Activated naive CD8-positive, alpha-beta T cell (primary cell): ENCODE measurements around the gene TERB1.
"Not testable (repeated sequence)": the region's sequence is repeated elsewhere in the genome, so short reads cannot be mapped to it uniquely, and the experiment has no call there.

Experiments used
- H3K27ac Mint-ChIP-seq: one replicate; pipeline ENCODE4 v1.8.0; 2021; ENCODE audit warnings: mixed read lengths
- H3K27me3 Mint-ChIP-seq: one replicate; pipeline ENCODE4 v1.8.0; 2021; ENCODE audit warnings: mixed read lengths
- H3K36me3 Mint-ChIP-seq: one replicate; pipeline ENCODE4 v1.8.0; 2021; ENCODE audit warnings: mixed read lengths
- H3K4me1 Mint-ChIP-seq: one replicate; pipeline ENCODE4 v1.8.0; 2021; ENCODE audit warnings: low read depth, mixed read lengths
- H3K4me3 Mint-ChIP-seq: one replicate; pipeline ENCODE4 v1.8.0; 2021; ENCODE audit warnings: mild to moderate bottlenecking, mixed read lengths
- H3K9me3 Mint-ChIP-seq: one replicate; pipeline ENCODE4 v1.8.0; 2021; ENCODE audit warnings: low read depth, mixed read lengths

Gene TERB1

DNA sequence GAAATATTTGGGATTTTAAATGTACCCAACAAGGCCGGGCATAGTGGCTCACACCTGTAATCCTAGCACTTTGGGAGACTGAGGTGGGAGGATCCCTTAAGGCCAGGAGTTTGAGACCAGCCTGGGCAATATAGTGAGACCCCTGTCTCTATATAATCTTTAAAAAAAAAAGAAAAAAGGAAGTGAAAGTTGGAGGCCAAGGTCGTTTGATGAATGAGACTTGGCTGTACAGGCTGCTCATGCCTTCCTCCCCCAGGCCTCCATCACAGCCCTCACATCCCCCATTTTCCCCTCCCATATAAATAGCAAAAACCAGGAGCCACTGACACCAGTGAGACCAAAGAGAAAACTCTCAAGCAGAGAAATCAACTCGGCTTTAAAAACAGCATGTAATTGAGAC, 39.5 kb upstream of the TERB1 start:
- Mint-ChIP-seq H3K36me3 (peaks cover 2% of the 10 kb centered on the region), H3K9me3 (no peaks in the 10 kb centered on the region), H3K27ac (no peak overlapping the region), H3K27me3 (peaks cover 24% of the 10 kb centered on the region), H3K4me1 (peaks cover 4% of the 10 kb centered on the region), H3K4me3 (no peak overlapping the region)

DNA sequence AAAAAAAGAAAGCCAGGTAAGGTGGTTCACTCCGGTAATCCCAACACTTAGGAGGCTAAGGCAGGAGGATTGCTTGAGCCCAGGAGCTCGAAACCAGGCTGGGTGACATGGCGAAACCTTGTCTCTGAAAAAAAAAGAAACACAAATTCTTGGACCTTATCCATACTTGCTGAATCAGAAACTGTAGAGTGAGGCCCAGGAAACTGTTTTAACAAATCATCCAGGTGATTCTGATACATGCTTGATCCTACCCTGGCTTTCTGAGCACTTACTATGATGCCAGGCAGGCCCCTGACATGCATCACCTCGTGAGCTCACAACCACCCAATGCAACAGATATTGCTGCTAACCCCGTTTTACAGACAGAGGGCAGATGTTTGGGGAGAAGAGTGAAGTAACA, 33.4 kb upstream of the TERB1 start:
- H3K4me3 Mint-ChIP-seq: no peak overlapping the region
- H3K4me1 Mint-ChIP-seq: peaks cover 2% of the 10 kb centered on the region
- no peak overlapping the region for H3K27ac Mint-ChIP-seq
- no peaks in the 10 kb centered on the region for H3K9me3 Mint-ChIP-seq
- peaks cover 2% of the 10 kb centered on the region for H3K36me3 Mint-ChIP-seq
- peaks cover 3% of the 10 kb centered on the region for H3K27me3 Mint-ChIP-seq

DNA sequence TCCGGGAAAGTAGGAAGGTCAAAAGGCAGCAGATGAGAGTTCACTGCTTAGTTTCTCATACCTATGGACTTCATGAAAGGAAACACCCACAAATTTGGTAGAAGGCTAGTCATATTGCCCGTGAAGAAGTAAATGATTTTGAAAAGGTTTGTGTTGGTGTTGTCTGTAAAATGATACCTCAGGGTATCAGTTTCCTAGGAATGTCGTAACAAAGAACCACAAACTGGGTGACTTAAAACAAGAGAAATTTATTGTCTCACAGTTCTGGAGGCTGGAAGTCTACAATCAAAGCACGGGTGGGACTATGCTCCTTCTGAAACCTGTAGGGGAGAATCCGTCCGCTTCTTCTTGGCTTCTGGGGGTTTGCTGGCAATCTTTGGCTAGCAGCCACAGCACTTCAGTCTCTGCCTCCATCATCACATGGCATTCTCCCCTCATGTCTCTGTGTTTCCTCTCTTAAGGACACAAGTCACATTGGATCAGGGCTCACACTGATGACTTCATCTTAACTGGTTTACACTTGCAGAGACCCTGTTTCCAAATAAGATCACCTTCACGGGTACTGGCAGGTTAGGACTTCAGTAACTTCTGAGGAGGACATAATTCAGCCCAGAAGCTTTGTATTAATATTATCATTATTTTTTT, 31.4 kb upstream of the TERB1 start:
- Mint-ChIP-seq H3K9me3 (no peaks in the 10 kb centered on the region), H3K27me3 (no peaks in the 10 kb centered on the region), H3K4me3 (no peak overlapping the region), H3K27ac (no peak overlapping the region), H3K4me1 (peaks cover 19% of the 10 kb centered on the region), H3K36me3 (peaks cover 2% of the 10 kb centered on the region)

DNA sequence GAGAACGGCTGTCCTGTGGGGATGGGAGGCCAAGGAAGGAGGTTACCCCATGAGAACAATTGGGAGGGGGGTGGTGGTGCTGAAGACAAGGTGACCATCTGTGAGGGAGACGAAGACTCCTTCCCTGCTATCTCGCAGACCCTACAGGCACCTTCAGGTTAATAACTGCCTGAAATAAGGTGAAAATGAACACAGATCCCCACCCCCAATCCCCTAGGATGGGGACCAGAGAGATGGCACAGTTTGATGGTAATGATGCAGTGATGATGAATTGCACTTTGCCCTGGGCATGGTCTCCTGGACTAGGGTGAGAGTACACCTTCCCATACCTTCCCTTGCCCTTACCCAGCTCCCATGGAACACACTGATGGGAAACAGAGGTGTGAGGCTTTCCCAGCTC, 30.8 kb upstream of the TERB1 start:
- no peak overlapping the region for H3K4me3 Mint-ChIP-seq
- peaks cover 23% of the 10 kb centered on the region for H3K4me1 Mint-ChIP-seq

DNA sequence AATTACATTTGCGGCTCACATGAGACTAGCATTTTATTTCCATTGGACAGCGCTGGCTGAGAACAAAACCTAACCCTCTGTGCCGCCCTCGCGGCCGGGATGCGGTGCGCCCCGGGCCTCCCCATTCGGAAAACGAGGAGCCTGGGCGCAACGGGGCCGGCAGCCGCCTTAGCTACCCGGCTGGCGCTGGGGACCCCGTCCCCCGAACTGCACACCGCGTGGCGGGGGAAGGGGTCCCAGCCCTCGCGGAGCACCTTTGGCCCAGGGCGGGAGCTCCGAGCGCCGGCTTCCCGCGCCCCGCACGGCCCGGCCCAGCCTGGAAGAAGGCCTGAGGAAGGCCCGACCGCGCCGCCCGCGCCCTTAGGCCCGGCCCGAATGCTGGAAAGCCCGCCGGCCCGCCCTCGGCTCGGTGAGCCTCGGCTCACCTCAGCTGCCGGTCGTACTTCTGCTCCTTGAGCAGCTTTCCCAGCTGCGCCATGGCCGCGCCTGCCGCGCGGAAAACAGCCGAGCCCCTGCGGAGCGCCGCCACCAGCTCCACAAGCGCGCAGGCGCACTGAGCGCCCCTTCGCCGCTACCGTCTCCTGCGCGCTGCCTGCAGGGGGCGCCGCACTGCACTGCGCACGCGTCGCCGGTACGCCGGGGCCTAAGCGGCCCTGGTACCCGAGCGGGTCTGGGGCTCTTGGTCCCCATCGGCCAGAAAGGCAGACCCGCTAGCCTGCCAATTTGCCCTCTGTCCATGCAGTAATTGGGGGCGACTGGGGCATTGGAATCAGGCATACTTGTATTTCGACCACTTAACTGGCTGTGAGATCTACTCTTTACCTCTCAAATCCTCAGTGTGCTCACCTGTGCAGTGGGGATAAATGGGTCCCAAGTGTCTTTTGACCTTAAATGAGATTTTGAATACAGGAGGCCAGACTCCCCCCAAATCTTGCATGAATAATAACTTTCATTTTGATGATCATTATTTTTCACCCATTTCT, 29.3 kb upstream of the TERB1 start, which contains the start of gene NAE1:
TSS of gene NAE1 (minus strand) at position 555 of the 983 bp plus-strand sequence. CDS start at position 478, 77 bp downstream.
- no peaks in the 10 kb centered on the region for H3K9me3 Mint-ChIP-seq
- H3K36me3 Mint-ChIP-seq: peaks cover 7% of the 10 kb centered on the region
- peaks cover 31% of the 10 kb centered on the region for H3K4me1 Mint-ChIP-seq
- H3K4me3 Mint-ChIP-seq: peak within 1 kb of the TSS; percentile 85
- peak within 1 kb of the TSS; percentile 81 for H3K27ac Mint-ChIP-seq
- H3K27me3 Mint-ChIP-seq: no peaks in the 10 kb centered on the region

More for the DNA sequence above, 30.8 kb upstream of the TERB1 start:
- Mint-ChIP-seq H3K9me3 (no peaks in the 10 kb centered on the region), H3K27ac (no peak overlapping the region), H3K27me3 (no peaks in the 10 kb centered on the region), H3K36me3 (no peaks in the 10 kb centered on the region)

DNA sequence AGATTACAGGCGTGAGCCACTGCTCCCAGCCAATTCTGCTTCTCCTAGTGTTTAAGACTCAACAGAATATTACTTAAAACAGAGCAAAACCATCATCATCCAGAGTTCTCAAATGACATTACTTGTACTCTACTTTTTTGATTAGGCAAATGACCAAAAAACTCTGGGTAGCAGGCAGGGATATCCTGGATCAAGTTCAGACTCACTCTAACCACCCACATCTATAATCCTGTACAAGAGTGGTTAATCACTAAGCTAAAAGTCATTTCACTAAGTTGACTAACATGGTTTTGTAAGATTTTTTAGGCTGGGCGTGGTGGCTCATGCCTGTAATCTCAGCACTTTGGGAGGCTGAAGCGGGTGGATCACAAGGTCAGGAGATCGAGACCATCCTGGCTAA, 22.6 kb upstream of the TERB1 start:
- H3K4me3 Mint-ChIP-seq: no peak overlapping the region

DNA sequence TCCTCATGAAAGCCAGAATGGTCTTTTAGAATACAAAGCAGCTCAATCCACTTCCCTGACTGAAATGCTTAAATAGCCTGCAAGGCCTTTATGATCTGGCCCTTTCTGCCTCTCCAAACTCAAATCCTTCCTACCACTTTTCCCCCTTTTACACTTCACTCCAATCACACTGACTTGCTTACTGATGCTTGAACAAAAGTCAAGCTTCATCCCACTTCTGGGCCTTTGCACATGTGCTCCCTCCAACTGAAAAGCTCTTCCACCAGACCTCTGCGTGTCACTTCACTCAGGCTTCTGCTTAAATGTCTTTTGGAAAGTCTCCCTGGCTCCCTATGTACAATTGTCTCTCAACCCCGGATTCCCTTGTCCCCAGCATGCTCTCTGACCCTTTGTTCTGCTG, 13.3 kb upstream of the TERB1 start:
- Mint-ChIP-seq H3K4me1 (no peaks in the 10 kb centered on the region), H3K9me3 (no peaks in the 10 kb centered on the region), H3K4me3 (no peak overlapping the region), H3K27ac (peak overlapping the region; percentile 13), H3K27me3 (no peaks in the 10 kb centered on the region), H3K36me3 (peaks cover 2% of the 10 kb centered on the region)

More for the DNA sequence above, 22.6 kb upstream of the TERB1 start:
- Mint-ChIP-seq H3K36me3 (peaks cover 12% of the 10 kb centered on the region), H3K9me3 (no peaks in the 10 kb centered on the region), H3K27me3 (no peaks in the 10 kb centered on the region), H3K27ac (no peak overlapping the region), H3K4me1 (peaks cover 30% of the 10 kb centered on the region)

DNA sequence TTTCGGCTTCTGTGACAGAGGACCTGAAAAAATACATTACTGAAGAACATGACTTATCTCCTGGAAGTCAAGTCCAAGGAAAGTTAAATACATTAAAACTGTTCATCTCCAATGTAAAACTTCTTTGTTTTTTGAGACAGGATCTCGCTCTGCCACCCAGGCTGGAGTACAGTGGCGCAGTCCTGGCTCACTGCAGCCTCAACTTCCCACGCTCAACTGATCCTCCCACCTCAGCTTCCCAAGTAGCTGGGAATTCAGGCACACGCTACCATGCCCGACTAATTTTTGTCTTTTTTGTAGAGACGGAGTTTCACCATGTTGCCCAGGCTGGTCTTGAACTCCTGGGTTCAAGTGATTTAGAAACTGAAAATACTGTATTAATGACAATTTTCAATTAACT, 9.7 kb upstream of the TERB1 start:
- Mint-ChIP-seq H3K36me3 (no peaks in the 10 kb centered on the region), H3K4me1 (no peaks in the 10 kb centered on the region), H3K27ac (no peak overlapping the region), H3K9me3 (no peaks in the 10 kb centered on the region), H3K27me3 (no peaks in the 10 kb centered on the region), H3K4me3 (no peak overlapping the region)

DNA sequence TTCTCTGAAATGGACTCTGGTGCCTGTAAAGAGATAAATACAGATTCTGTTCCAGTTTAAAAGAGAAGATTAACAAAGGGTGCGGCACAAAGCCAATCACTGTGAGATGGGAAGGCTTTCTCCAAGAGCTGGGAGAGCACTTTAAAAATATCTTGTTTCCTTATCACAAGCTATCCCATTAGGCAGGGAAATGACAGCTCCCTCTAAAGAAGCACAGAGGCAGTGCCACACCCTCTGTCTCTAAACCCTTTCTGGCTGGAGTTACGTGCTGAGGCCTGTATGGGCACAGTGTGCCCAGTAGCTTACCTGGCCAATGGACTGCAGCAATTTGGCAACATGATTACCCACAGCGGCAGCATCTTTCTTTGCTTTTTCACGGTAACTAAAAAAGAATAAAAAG, 9.0 kb upstream of the TERB1 start:
- Mint-ChIP-seq H3K9me3 (no peaks in the 10 kb centered on the region), H3K4me3 (no peak overlapping the region), H3K4me1 (no peaks in the 10 kb centered on the region), H3K36me3 (no peaks in the 10 kb centered on the region), H3K27me3 (no peaks in the 10 kb centered on the region), H3K27ac (no peak overlapping the region)

DNA sequence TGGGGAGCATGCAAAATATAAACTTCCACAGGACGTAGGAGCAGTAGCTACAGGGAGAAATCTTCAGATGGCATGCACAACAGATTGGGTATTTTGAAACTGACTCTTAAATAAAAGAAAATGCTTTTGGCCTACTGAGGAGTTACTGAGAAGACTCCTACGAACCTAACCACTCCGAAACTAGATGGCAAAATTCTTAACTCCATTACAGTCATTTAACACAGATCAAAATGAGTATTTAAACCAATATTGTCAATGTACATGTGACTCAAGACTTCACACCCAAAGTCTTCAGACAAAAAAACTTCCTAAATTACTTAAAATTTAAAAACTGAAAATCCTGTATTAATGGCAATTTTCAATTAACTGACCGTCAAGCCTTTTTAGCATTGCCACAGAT, 8.4 kb upstream of the TERB1 start:
- Mint-ChIP-seq H3K4me1 (no peaks in the 10 kb centered on the region), H3K27me3 (no peaks in the 10 kb centered on the region), H3K9me3 (no peaks in the 10 kb centered on the region), H3K27ac (no peak overlapping the region), H3K4me3 (no peak overlapping the region), H3K36me3 (peaks cover 5% of the 10 kb centered on the region)

DNA sequence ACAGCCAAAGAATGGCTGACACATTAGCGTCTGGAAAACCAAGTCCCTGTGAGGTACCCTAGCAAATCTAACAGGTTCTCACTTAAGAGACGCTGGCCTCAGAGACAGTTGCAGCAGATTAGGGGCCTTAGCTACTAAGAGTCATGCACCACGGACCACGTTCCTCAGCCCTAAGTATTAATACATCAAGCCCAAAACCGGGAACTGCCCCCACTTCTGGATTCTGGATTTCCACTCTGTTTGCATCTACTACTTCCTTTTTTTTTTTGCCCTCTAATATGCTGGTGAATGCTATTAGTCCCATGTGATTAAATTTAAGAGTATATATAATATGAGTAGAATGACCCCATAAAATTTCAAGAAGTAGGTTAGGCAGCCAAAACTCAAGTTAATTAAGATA, 775 bp upstream of the TERB1 start:
- no peaks in the 10 kb centered on the region for H3K4me1 Mint-ChIP-seq
- no peak overlapping the region for H3K4me3 Mint-ChIP-seq
- peaks cover 9% of the 10 kb centered on the region for H3K36me3 Mint-ChIP-seq
- H3K27ac Mint-ChIP-seq: no peak overlapping the region
- no peaks in the 10 kb centered on the region for H3K9me3 Mint-ChIP-seq
- no peaks in the 10 kb centered on the region for H3K27me3 Mint-ChIP-seq

DNA sequence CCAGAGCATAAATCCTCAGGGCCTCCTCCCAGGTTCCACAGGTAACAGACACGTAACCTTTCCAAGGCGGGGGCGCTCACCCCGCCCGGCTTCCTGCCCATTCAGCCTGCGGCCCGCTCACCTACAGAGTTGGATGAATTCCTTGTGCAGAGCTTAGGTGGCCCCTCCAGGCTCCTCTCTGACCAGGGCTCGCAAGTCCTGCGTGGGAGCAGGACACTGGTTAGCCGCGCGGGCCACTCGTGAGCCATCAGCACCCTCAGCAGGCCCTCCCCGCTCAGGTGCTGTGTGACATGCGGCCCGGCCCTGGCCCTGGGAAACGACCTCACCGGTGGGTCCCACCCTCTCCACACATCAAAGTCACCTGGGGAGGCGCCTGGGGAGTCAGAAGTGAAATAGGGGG, 528 bp downstream of the TERB1 start:
- no peaks in the 10 kb centered on the region for H3K27me3 Mint-ChIP-seq
- H3K4me3 Mint-ChIP-seq: no peak overlapping the region
- no peak overlapping the region for H3K27ac Mint-ChIP-seq
- H3K36me3 Mint-ChIP-seq: peaks cover 9% of the 10 kb centered on the region
- no peaks in the 10 kb centered on the region for H3K9me3 Mint-ChIP-seq
- no peaks in the 10 kb centered on the region for H3K4me1 Mint-ChIP-seq

DNA sequence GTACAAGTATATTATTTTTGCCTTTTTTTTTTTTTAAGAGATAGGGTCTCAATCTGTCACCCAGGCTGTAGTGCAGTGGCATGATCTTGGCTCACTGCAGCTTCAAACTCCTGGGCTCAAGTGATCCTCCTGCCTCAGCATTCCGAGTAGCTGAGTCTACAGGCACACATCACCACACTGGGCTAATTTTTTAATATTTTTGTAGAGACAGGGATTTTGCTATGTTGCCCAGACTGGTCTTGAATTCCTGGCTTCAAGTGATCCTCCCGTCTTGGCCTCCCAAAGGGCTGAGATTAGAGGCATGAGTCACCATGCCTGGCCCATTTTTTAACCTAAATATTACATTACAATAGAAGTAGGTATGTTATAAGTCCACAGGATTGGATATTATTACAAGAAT, 3.2 kb downstream of the TERB1 start:
- Mint-ChIP-seq H3K4me3 (no peak overlapping the region), H3K36me3 (no peaks in the 10 kb centered on the region), H3K27me3 (no peaks in the 10 kb centered on the region), H3K9me3 (no peaks in the 10 kb centered on the region), H3K4me1 (no peaks in the 10 kb centered on the region), H3K27ac (no peak overlapping the region)

DNA sequence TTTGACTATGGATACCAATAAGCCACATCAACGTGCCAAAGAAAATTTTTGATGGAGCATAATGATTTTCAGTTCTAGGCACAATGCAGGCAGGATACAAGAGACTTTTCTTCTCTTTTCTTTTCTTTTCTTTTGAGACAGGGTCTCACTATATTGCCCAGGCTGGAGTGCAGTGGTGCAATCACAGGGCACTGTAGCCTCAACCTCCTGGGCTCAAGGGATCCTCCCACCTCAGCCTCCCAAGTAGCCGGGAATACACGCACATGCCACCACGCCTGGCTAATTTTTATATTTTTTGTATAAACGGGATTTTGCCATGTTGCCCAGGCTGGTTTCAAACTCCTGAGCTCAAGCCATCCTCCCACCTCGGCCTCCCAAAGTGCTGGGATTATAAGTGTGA, 7.4 kb downstream of the TERB1 start:
- not testable (repeated sequence) for H3K4me3 Mint-ChIP-seq, H3K9me3 Mint-ChIP-seq, H3K4me1 Mint-ChIP-seq, H3K36me3 Mint-ChIP-seq, H3K27ac Mint-ChIP-seq, H3K27me3 Mint-ChIP-seq

DNA sequence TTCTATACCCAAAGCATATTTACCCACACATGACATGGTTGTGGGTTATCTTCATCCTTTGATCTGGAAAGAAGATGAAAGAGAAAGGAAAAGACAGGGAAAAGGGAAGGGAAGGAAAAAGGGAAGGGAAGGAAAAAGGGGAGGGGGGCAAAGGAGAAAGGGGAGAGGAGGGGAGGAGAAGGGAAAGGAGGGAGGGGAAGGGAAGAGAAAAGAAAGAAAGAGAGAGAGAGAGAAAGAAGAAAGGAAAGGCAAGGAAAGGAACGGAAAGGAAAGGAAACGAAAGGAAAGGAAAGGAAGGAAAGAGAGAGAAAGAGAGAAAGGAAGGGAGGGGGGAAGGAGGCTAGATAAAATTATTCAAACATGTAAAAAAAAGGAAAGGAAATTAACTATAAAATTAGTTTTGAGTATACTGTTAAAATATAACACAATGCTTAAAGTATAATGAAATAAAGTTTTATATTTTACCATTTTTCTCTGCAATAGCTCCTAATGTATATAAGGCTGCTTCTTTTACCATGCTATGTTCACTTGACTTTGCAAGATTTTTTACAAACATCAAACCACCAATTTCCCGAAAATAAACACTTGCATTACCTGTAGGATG, 11.2 kb downstream of the TERB1 start:
- Mint-ChIP-seq H3K4me1 (no peaks in the 10 kb centered on the region), H3K27ac (no peak overlapping the region), H3K4me3 (no peak overlapping the region), H3K27me3 (no peaks in the 10 kb centered on the region), H3K9me3 (no peaks in the 10 kb centered on the region), H3K36me3 (no peaks in the 10 kb centered on the region)
